ENCODE measurements around the gene EGFLAM.

- TF ChIP-seq JUN (IDR thresholded peaks at IDR 0.05; ENCODE audit: borderline replicate concordance, insufficient read depth, insufficient read length, low read depth) (no peak), MYC (IDR thresholded peaks at IDR 0.05; ENCODE audit: low read depth, low read length) (no peak), POLR2A (IDR thresholded peaks at IDR 0.05; ENCODE audit: low read depth, low read length) (no peak), CTCF (IDR thresholded peaks at IDR 0.05; ENCODE audit: extremely low read depth in 1 of 2, insufficient read depth in 1 of 2, low read depth in 1 of 2, low read length in 2 of 2) (no peak), EZH2 (IDR thresholded peaks at IDR 0.05; ENCODE audit: borderline replicate concordance, low read depth, low read length, severe bottlenecking) (no peak)
These were observed 113.2 kb downstream of the EGFLAM start for GRCh38 chr5:38371596-38371995.
